ENCODE results near the gene OPA3.
A peak's percentile ranks its signal among the peaks of the same experiment; 100 is the strongest.

Gene OPA3

GRCh38 chr19:45500918-45501729, 83.5 kb downstream of the OPA3 start:
- no peak for DNase-seq

- DNase-seq = peak; percentile 69
These were observed 85.1 kb downstream of the OPA3 start for GRCh38 chr19:45499196-45500180.

GRCh38 chr19:45498411-45499195, 86.0 kb downstream of the OPA3 start, which contains the start of gene PPM1N:
Gene PPM1N (plus strand): TSS chr19:45498443. CDS start chr19:45498473, 30 bp downstream.
- peak; percentile 70 for DNase-seq

GRCh38 chr19:45497791-45498190, 86.8 kb downstream of the OPA3 start:
- DNase-seq = no peak

- peak; percentile 54 for DNase-seq
These were observed 88.2 kb downstream of the OPA3 start for GRCh38 chr19:45496349-45496953.

GRCh38 chr19:45495178-45495577, 89.4 kb downstream of the OPA3 start:
- no peak for DNase-seq

GRCh38 chr19:45494261-45494916, 90.2 kb downstream of the OPA3 start:
- DNase-seq = no peak

- no peak for DNase-seq
These were observed 91.8 kb downstream of the OPA3 start for GRCh38 chr19:45492627-45493470.

- no peak for DNase-seq
These were observed 92.4 kb downstream of the OPA3 start for GRCh38 chr19:45492137-45492626.

GRCh38 chr19:45489216-45489855, 95.3 kb downstream of the OPA3 start:
- DNase-seq = no peak

GRCh38 chr19:45488708-45489107, 95.9 kb downstream of the OPA3 start:
- no peak for DNase-seq

- DNase-seq = peak; percentile 98
These were observed 99.1 kb downstream of the OPA3 start for GRCh38 chr19:45485305-45486077.

- no peak for DNase-seq
These were observed 100.2 kb downstream of the OPA3 start for GRCh38 chr19:45484273-45484945.

GRCh38 chr19:45483033-45483432, 101.6 kb downstream of the OPA3 start:
- no peak for DNase-seq

- DNase-seq = peak; percentile 88
These were observed 106.0 kb downstream of the OPA3 start for GRCh38 chr19:45478454-45479238.

- DNase-seq = no peak
These were observed 106.7 kb downstream of the OPA3 start for GRCh38 chr19:45477713-45478453.

All from stimulated activated CD4-positive, alpha-beta T cell treated with anti-CD3 and anti-CD28 coated beads, Interleukin-4, amount 100 ng/mL, for 1 hour (primary cell).